ENCODE measurements around the gene KLC1.
"Not testable (repeated sequence)": the region's sequence is repeated elsewhere in the genome, so short reads cannot be mapped to it uniquely, and the experiment has no call there.

Gene KLC1

GRCh38 chr14:103628684-103629502 lies at the start of gene KLC1:
Gene KLC1, plus strand, starts transcription at chr14:103629211. Its CDS starts 25,354 bp downstream, at chr14:103654565.
- peak; percentile 82 for DNase-seq

- no peak for DNase-seq
These were observed 47.8 kb upstream of the KLC1 start for GRCh38 chr14:103581206-103581605.

GRCh38 chr14:103581954-103582703 lies 46.9 kb upstream of the KLC1 start:
- DNase-seq: no peak

- DNase-seq: no peak
These were observed 44.6 kb upstream of the KLC1 start for GRCh38 chr14:103584326-103584915.

- no peak for DNase-seq
These were observed 35.4 kb upstream of the KLC1 start for GRCh38 chr14:103593577-103593976.

GRCh38 chr14:103594265-103594664 lies 34.7 kb upstream of the KLC1 start:
- DNase-seq: no peak

- DNase-seq: peak; percentile 33
These were observed 31.2 kb upstream of the KLC1 start for GRCh38 chr14:103597623-103598377.

- no peak for DNase-seq
These were observed 28.5 kb upstream of the KLC1 start for GRCh38 chr14:103600503-103600902.

GRCh38 chr14:103604620-103605019 lies 24.4 kb upstream of the KLC1 start:
- no peak for DNase-seq

GRCh38 chr14:103606963-103607668 lies 21.9 kb upstream of the KLC1 start:
- DNase-seq: peak; percentile 52

- no peak for DNase-seq
These were observed 21.2 kb upstream of the KLC1 start for GRCh38 chr14:103607822-103608221.

GRCh38 chr14:103609081-103609480 lies 19.9 kb upstream of the KLC1 start:
- not testable (repeated sequence) for DNase-seq

GRCh38 chr14:103611215-103611614 lies 17.8 kb upstream of the KLC1 start:
- no peak for DNase-seq

- no peak for DNase-seq
These were observed 15.5 kb upstream of the KLC1 start for GRCh38 chr14:103613517-103613916.

- no peak for DNase-seq
These were observed 12.2 kb upstream of the KLC1 start for GRCh38 chr14:103616635-103617300.

- no peak for DNase-seq
These were observed 10.0 kb upstream of the KLC1 start for GRCh38 chr14:103619057-103619456.

GRCh38 chr14:103621860-103622259 lies 7.2 kb upstream of the KLC1 start:
- no peak for DNase-seq

- DNase-seq: no peak
These were observed 5.7 kb upstream of the KLC1 start for GRCh38 chr14:103623308-103623707.

- DNase-seq: no peak
These were observed 5.0 kb upstream of the KLC1 start for GRCh38 chr14:103623883-103624482.

- DNase-seq: peak; percentile 15
These were observed 4.2 kb upstream of the KLC1 start for GRCh38 chr14:103624860-103625259.

Data from stimulated activated CD4-positive, alpha-beta T cell treated with anti-CD3 and anti-CD28 coated beads, Interleukin-1b, Interleukin-23, amount 100 ng/mL, for 48 hours (primary cell).